WTC11 (cell line): Measurements from ENCODE around the gene PTK6. TPM values are rescaled to one million over a fixed set of nuclear protein-coding genes. Genes with fewer than 3 reads are reported as not detected.
A peak's percentile ranks its signal among the peaks of the same experiment; 100 is the strongest.

Experiments used
- ATAC-seq: fragments of 200-7000 bp; cut with Tn5 transposase; 2 replicates; pipeline ENCODE4 v1.10.0; 2021; ENCODE audit warnings: mild to moderate bottlenecking, moderate library complexity
- CTCF ChIA-PET: fragments of 300-600 bp; sonication (Branson Sonifier 250); formaldehyde crosslinking; loops from one replicate; lab custom pipeline; 2021; ENCODE audit warnings: antibody characterized with exemption; lab: Charles Lee
- POLR2A ChIA-PET: fragments of 350-600 bp; sonication (Branson Sonifier 250); formaldehyde crosslinking; loops from one replicate; lab custom pipeline; 2021; ENCODE audit warnings: antibody characterized with exemption; lab: Charles Lee
- DNase-seq: peaks from one replicate; pipeline ENCODE4 v3.0.0; 2021; ENCODE audit warnings: low spot score
- H3K27ac Mint-ChIP-seq: 2 replicates; pipeline ENCODE4 v1.8.0; 2021; ENCODE audit warnings: mixed read lengths
- H3K27me3 Mint-ChIP-seq: 2 replicates; pipeline ENCODE4 v1.8.0; 2021; ENCODE audit warnings: low read depth, mild to moderate bottlenecking, moderate library complexity, mixed read lengths
- H3K36me3 Mint-ChIP-seq: 2 replicates; pipeline ENCODE4 v1.8.0; 2021; ENCODE audit warnings: mixed read lengths
- H3K4me1 Mint-ChIP-seq: 2 replicates; pipeline ENCODE4 v1.8.0; 2022; ENCODE audit warnings: mixed read lengths
- H3K4me3 Mint-ChIP-seq: 2 replicates; pipeline ENCODE4 v1.8.0; 2021; ENCODE audit warnings: mild to moderate bottlenecking, moderate library complexity, mixed read lengths
- H3K9me3 Mint-ChIP-seq: 2 replicates; pipeline ENCODE4 v1.8.0; 2021; ENCODE audit warnings: mixed read lengths
- FOXK1 ChIP-seq: sonication (generic); formaldehyde crosslinking; IDR thresholded peaks from 2 replicates; pipeline ENCODE4 v1.8.0; 2022; ENCODE audit warnings: mild to moderate bottlenecking, moderate library complexity, missing genetic modification reagents
- FOXP1 ChIP-seq: sonication (generic); formaldehyde crosslinking; IDR thresholded peaks from 2 replicates; pipeline ENCODE4 v1.8.0; 2022; ENCODE audit warnings: missing genetic modification reagents, mild to moderate bottlenecking, moderate library complexity, borderline replicate concordance
- HMGA2 ChIP-seq: fragments of 250-450 bp; sonication (Bioruptor Pico); IDR thresholded peaks from 2 replicates; pipeline ENCODE4 v1.4.0; 2021; ENCODE audit warnings: mild to moderate bottlenecking, moderate library complexity
- MYBL2 ChIP-seq: sonication (generic); formaldehyde crosslinking; IDR thresholded peaks from 2 replicates; pipeline ENCODE4 v1.8.1; 2023; ENCODE audit warnings: mild to moderate bottlenecking, moderate library complexity, missing genetic modification reagents
- OVOL2 ChIP-seq: fragments of 250-450 bp; sonication (Bioruptor Pico); IDR thresholded peaks from 2 replicates; pipeline ENCODE4 v1.9.0; 2021; ENCODE audit warnings: mild to moderate bottlenecking, borderline replicate concordance
- RORB ChIP-seq: fragments of 250-450 bp; sonication (Bioruptor Pico); IDR thresholded peaks from 2 replicates; pipeline ENCODE4 v1.9.0; 2021; ENCODE audit warnings: mild to moderate bottlenecking
- ZBTB21 ChIP-seq: sonication (generic); formaldehyde crosslinking; IDR thresholded peaks from 2 replicates; pipeline ENCODE4 v1.8.1; 2023; ENCODE audit warnings: mild to moderate bottlenecking, missing genetic modification reagents, borderline replicate concordance
- ZNF121 ChIP-seq: sonication (generic); formaldehyde crosslinking; IDR thresholded peaks from 2 replicates; pipeline ENCODE4 v1.8.0; 2023; ENCODE audit warnings: missing genetic modification reagents
- ZNF317 ChIP-seq: sonication (generic); formaldehyde crosslinking; IDR thresholded peaks from 2 replicates; pipeline ENCODE4 v1.8.1; 2023; ENCODE audit warnings: low read depth, mild to moderate bottlenecking, moderate library complexity, missing genetic modification reagents, borderline replicate concordance
- ZNF423 ChIP-seq: fragments of 250-450 bp; sonication (Bioruptor Pico); IDR thresholded peaks from 2 replicates; pipeline ENCODE4 v2.1.2; 2022; ENCODE audit warnings: mild to moderate bottlenecking, moderate library complexity
- ZNF671 ChIP-seq: fragments of 250-450 bp; sonication (Bioruptor Pico); IDR thresholded peaks from 2 replicates; pipeline ENCODE4 v1.8.0; 2021; ENCODE audit warnings: mild to moderate bottlenecking
- total RNA-seq: library from RNA; stranded (reverse); gene quantifications from 3 replicates; pipeline ENCODE4 v1.2.3, GENCODE V29; 2021
- TF ChIP-seq, protein P1 (sequence below): fragments of 250-450 bp; sonication (Bioruptor Pico); IDR thresholded peaks from 2 replicates; pipeline ENCODE4 v1.8.0; 2021; ENCODE audit warnings: mild to moderate bottlenecking
- TF ChIP-seq, protein P2 (sequence below): sonication (generic); formaldehyde crosslinking; IDR thresholded peaks from 2 replicates; pipeline ENCODE4 v1.8.1; 2022; ENCODE audit warnings: low read depth, mild to moderate bottlenecking, moderate library complexity, missing genetic modification reagents, borderline replicate concordance
- TF ChIP-seq, protein P3 (sequence below): fragments of 200-600 bp; IDR thresholded peaks from 2 replicates; pipeline ENCODE4 v1.8.0; 2022; ENCODE audit warnings: antibody characterized with exemption
- TF ChIP-seq, protein P4 (sequence below): sonication (generic); formaldehyde crosslinking; IDR thresholded peaks from 2 replicates; pipeline ENCODE4 v1.8.0; 2023; ENCODE audit warnings: mild to moderate bottlenecking, missing genetic modification reagents
- TF ChIP-seq, protein P5 (sequence below): fragments of 250-450 bp; sonication (Bioruptor Pico); conservative IDR thresholded peaks from 2 replicates; pipeline ENCODE4 v1.9.0; 2021; ENCODE audit warnings: mild to moderate bottlenecking
- TF ChIP-seq, protein P6 (sequence below): fragments of 250-450 bp; sonication (Bioruptor Pico); IDR thresholded peaks from 2 replicates; pipeline ENCODE4 v2.1.2; 2022; ENCODE audit warnings: mild to moderate bottlenecking, moderate library complexity

Gene PTK6
- total RNA-seq, 1 experiment from 2014 or later = 0.22 TPM

DNA sequence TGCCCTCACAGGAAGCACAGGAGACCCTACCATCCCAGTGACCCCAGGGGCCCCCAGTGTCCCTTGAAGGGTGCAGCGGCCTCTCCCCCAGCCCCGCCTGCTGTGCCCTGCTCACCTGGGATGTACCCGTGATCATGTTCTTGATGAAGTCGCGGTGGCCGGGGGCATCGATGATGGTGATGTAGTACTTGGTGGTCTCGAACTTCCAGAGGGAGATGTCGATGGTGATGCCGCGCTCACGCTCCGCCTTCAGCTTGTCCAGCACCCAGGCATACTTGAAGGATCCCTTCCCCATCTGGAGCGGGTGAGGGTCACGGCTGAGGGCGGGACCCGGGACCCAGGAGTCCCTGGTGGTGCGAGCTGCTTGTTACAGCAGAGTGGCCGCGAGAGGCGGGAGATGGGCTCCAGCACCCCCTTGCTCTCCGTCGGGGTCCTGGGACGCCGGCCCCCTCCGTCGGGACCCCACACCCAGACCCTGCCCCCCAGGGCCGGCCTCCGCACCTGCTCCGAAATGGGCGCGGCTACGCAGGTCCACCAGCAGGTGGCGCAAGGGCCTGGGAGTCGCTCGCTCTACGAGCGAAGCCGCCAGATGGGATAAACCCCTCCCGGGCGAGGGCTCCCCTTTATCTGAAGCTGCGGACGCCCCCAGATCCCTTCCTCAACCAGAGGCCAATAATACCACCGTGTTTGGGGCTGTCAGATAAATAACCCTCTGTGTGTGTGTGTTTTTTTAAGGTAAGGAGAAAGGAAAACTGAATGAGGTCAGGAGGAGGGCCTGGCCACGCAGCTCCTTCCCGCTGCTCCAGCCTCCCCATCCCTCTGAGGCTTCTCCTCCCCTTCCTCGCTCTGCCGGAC is 41.2 kb downstream of the PTK6 start:
- peak; percentile 61 for ATAC-seq
- H3K4me3 Mint-ChIP-seq = peak overlapping the region; percentile 52
- POLR2A ChIA-PET = interaction anchor here (0.8 kb wide), 1 partner anchor 584 kb away, joined by 3 read pairs; the partner anchor contains the start of gene OPRL1

DNA sequence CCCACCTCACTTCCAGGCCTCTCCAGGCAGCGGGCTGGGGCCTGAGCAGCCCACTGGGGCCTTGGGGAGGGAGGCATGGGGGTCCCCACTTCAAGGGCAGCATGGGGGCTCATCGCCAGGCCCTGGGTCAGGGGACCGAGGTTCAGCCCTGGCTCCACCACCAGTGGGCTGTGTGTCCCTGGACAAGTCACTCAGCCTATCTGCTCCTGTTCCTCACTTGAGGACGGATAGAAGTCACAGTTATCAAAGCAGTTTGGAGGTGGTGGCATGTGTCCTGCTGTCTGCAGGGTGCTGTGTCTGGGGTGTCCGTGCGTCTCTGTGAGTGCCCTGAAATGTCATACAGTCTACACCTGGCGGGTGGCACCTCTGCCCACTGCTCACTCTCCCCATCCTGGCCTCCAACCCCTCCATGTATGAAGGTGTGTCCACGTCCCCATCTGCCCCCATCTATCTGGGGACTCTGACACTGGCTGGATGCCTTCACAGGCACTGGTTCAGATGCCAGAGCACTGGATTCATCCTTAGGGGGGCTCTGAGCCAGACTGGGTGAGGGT is 41.9 kb downstream of the PTK6 start:
- Mint-ChIP-seq H3K36me3 (peaks cover 16% of the 10 kb centered on the region), H3K27ac (no peak overlapping the region), H3K4me3 (no peak overlapping the region), H3K9me3 (peaks cover 9% of the 10 kb centered on the region), H3K27me3 (peaks cover 34% of the 10 kb centered on the region), H3K4me1 (peaks cover 7% of the 10 kb centered on the region)
- TF ChIP-seq ZBTB21 (CRISPR knock-in tag) = no peak
- TF ChIP-seq ZNF423 (CRISPR knock-in tag) = no peak
- TF ChIP-seq, protein P1, sequence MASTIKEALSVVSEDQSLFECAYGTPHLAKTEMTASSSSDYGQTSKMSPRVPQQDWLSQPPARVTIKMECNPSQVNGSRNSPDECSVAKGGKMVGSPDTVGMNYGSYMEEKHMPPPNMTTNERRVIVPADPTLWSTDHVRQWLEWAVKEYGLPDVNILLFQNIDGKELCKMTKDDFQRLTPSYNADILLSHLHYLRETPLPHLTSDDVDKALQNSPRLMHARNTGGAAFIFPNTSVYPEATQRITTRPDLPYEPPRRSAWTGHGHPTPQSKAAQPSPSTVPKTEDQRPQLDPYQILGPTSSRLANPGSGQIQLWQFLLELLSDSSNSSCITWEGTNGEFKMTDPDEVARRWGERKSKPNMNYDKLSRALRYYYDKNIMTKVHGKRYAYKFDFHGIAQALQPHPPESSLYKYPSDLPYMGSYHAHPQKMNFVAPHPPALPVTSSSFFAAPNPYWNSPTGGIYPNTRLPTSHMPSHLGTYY (CRISPR knock-in tag) = no peak
- no peak for TF ChIP-seq OVOL2
- TF ChIP-seq, protein P2, sequence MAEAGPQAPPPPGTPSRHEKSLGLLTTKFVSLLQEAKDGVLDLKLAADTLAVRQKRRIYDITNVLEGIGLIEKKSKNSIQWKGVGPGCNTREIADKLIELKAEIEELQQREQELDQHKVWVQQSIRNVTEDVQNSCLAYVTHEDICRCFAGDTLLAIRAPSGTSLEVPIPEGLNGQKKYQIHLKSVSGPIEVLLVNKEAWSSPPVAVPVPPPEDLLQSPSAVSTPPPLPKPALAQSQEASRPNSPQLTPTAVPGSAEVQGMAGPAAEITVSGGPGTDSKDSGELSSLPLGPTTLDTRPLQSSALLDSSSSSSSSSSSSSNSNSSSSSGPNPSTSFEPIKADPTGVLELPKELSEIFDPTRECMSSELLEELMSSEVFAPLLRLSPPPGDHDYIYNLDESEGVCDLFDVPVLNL = 0 out of 2 replicates have a peak, but pooled peaks have one; percentile 24
- ATAC-seq (no peak), DNase-seq (no peak)
- CTCF ChIA-PET = interaction anchor here (1.1 to 3.4 kb wide), 17 partner anchors 13 to 485 kb away, joined by 4 to 50 read pairs (median 12); partner anchors contain the start of genes HELZ2, PPDPF, PTK6 and SAMD10
- POLR2A ChIA-PET = no interaction called here

More for the DNA sequence above, 41.2 kb downstream of the PTK6 start:
- Mint-ChIP-seq H3K4me1 (peaks cover 7% of the 10 kb centered on the region), H3K27ac (no peak overlapping the region), H3K36me3 (peaks cover 16% of the 10 kb centered on the region), H3K9me3 (peaks cover 9% of the 10 kb centered on the region), H3K27me3 (peaks cover 38% of the 10 kb centered on the region)
- TF ChIP-seq ZNF671 (CRISPR knock-in tag) (no peak), ZNF317 (no peak), FOXP1 (CRISPR knock-in tag) (peak; percentile 53; the same call in 1 of the 2 replicates)
- TF ChIP-seq, protein P3, sequence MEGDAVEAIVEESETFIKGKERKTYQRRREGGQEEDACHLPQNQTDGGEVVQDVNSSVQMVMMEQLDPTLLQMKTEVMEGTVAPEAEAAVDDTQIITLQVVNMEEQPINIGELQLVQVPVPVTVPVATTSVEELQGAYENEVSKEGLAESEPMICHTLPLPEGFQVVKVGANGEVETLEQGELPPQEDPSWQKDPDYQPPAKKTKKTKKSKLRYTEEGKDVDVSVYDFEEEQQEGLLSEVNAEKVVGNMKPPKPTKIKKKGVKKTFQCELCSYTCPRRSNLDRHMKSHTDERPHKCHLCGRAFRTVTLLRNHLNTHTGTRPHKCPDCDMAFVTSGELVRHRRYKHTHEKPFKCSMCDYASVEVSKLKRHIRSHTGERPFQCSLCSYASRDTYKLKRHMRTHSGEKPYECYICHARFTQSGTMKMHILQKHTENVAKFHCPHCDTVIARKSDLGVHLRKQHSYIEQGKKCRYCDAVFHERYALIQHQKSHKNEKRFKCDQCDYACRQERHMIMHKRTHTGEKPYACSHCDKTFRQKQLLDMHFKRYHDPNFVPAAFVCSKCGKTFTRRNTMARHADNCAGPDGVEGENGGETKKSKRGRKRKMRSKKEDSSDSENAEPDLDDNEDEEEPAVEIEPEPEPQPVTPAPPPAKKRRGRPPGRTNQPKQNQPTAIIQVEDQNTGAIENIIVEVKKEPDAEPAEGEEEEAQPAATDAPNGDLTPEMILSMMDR = peak; percentile 97
- TF ChIP-seq, protein P4, sequence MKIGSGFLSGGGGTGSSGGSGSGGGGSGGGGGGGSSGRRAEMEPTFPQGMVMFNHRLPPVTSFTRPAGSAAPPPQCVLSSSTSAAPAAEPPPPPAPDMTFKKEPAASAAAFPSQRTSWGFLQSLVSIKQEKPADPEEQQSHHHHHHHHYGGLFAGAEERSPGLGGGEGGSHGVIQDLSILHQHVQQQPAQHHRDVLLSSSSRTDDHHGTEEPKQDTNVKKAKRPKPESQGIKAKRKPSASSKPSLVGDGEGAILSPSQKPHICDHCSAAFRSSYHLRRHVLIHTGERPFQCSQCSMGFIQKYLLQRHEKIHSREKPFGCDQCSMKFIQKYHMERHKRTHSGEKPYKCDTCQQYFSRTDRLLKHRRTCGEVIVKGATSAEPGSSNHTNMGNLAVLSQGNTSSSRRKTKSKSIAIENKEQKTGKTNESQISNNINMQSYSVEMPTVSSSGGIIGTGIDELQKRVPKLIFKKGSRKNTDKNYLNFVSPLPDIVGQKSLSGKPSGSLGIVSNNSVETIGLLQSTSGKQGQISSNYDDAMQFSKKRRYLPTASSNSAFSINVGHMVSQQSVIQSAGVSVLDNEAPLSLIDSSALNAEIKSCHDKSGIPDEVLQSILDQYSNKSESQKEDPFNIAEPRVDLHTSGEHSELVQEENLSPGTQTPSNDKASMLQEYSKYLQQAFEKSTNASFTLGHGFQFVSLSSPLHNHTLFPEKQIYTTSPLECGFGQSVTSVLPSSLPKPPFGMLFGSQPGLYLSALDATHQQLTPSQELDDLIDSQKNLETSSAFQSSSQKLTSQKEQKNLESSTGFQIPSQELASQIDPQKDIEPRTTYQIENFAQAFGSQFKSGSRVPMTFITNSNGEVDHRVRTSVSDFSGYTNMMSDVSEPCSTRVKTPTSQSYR (CRISPR knock-in tag) = 0 out of 2 replicates have a peak, but pooled peaks have one; percentile 51
- CTCF ChIA-PET = interaction anchor here (0.6 to 3.4 kb wide), 59 partner anchors 9 to 834 kb away, joined by 3 to 50 read pairs (median 5); partner anchors contain the start of genes COL20A1, HELZ2, KCNQ2 and PPDPF
- DNase-seq = peak; percentile 87

DNA sequence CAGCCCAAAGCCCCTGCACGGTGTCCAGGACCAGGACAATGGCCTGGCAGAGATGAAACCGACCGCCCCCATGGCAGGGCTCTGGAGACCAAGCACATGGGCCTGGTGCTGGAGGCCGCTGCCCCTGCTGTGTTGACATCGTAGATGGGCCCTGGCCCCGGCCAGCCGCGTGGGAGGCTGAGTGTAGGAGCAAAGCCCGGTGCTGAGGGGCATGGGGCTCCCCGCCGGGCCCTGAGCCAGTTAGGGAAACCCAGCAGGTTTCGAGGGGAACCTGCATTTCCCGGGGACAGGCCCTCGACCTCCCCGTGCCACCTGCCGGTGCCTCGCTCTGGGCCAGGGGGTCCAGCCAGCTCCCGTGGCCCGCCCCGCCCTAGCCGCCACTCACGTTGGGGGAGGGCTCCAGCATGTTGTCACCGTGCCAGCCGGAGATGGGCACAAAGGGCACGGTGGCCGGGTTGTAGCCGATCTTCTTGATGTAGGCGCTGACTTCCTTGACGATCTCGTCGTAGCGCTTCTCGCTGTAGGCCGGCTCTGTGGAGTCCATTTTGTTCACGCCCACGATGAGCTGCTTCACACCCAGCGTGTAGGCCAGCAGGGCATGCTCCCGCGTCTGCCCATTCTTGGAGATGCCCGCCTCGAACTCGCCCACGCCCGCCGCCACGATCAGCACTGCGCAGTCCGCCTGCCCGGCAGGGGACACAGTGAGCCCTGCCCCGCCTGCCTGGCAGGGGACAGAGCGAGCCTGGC is 42.6 kb downstream of the PTK6 start:
- Mint-ChIP-seq H3K4me3 (no peak overlapping the region), H3K27me3 (peaks cover 35% of the 10 kb centered on the region), H3K4me1 (peaks cover 7% of the 10 kb centered on the region), H3K27ac (no peak overlapping the region), H3K36me3 (peaks cover 16% of the 10 kb centered on the region), H3K9me3 (peaks cover 9% of the 10 kb centered on the region)
- ChIA-PET CTCF (interaction anchor here (1.8 kb wide), 1 partner anchor 26 kb away, joined by 4 read pairs; the partner anchor contains the start of gene PPDPF), POLR2A (no interaction called here)
- DNase-seq = no peak
- no peak for ATAC-seq
- TF ChIP-seq, protein P5, sequence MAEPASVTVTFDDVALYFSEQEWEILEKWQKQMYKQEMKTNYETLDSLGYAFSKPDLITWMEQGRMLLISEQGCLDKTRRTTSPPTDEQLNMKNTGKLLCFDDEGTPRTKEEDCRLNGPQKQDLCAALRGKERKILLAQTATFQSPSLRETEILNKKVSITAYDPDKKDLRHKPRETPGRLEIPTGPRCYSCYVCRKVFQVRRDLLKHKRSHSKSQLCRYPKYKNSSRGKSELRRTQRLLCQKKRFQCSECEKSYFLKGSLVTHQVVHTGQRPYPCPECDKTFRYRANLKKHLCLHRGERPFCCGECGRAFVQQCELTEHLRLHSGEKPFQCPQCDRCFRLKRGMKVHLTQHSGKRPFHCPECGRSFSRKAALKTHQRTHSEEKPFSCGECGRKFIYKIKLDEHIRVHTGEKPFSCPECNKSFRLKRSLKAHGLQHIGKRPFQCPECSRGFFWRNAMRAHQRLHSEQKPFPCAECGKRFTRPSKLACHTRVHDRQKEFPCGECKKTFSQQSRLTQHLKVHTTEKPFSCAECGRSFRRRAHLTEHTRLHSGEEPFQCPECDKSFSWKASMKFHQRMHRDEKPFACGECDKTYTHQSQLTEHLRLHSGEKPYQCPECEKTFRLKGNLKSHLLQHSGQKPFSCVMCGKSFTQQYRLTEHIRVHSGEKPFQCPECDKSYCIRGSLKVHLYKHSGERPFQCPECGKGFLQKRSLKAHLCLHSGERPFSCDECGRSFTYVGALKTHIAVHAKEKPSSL = no peak
- no peak for TF ChIP-seq HMGA2 (CRISPR knock-in tag)
- TF ChIP-seq ZNF121 = no peak
- TF ChIP-seq, protein P6, sequence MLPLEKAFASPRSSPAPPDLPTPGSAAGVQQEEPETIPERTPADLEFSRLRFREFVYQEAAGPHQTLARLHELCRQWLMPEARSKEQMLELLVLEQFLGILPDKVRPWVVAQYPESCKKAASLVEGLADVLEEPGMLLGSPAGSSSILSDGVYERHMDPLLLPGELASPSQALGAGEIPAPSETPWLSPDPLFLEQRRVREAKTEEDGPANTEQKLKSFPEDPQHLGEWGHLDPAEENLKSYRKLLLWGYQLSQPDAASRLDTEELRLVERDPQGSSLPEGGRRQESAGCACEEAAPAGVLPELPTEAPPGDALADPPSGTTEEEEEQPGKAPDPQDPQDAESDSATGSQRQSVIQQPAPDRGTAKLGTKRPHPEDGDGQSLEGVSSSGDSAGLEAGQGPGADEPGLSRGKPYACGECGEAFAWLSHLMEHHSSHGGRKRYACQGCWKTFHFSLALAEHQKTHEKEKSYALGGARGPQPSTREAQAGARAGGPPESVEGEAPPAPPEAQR = no peak
- TF ChIP-seq FOXK1 (CRISPR knock-in tag) = no peak
- TF ChIP-seq MYBL2 (CRISPR knock-in tag) = no peak
- no peak for TF ChIP-seq RORB (CRISPR knock-in tag)
